COLO829 (cell line): ENCODE data around the gene LRP5.

Experiments used
- DNase-seq: peaks from one replicate; pipeline ENCODE4 v3.0.0; 2012; ENCODE audit warnings: low spot score

Gene LRP5

GRCh38 chr11:68312117-68312779 lies at the start of gene LRP5:
Gene LRP5, plus strand, starts transcription at chr11:68312591. Its CDS starts 124 bp downstream, at chr11:68312715.
- DNase-seq = no peak

GRCh38 chr11:68263444-68264035 lies 48.9 kb upstream of the LRP5 start:
- no peak for DNase-seq

GRCh38 chr11:68264244-68264643 lies 48.1 kb upstream of the LRP5 start:
- no peak for DNase-seq

- DNase-seq = no peak
Observed at GRCh38 chr11:68264741-68265540, 47.5 kb upstream of the LRP5 start.

GRCh38 chr11:68266121-68266891 lies 46.1 kb upstream of the LRP5 start:
- peak; percentile 90 for DNase-seq

DNA sequence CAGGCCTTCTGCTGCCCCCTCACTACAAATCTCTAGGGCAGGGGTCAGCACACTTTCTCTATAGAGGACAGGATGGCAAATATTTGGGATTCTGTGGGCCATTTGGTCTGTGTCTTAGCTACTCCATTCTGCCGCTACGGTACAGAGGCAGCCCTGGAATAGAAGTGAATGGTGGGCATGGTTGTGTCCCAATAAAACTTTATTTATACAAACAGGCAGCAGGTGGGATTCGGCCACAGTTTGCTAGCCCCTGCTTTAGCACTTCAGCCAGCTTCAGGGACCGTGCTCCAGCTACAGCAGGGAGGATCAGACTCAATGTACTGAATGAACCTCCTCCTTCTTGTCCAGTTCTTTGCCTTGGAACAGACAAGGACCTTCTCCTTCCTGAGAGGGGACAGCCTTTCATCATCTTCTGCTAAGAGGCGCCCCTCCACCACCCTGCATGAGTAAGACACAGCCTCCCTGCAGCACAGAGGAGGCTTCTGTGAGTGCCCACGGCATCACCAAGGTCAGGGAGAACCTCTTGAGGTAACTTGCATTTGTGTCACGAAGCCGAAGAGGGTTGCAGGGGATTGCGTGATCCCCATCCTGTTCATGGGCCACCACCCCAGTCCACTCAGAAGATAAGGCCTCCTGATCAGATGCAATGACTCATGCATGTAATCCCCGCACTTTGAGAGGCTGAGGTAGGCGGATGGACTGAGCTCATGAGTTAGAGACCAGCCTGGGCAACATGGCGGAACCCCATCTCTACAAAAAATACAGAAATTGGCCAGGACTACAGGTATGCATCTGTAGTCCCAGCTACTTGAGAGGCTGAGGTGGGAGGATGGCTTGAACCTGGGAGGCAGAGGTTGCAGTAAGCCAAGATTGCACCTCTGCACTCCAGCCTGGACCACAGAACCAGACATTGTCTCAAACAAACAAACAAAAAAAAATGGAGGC lies 45.2 kb upstream of the LRP5 start:
- no peak for DNase-seq

GRCh38 chr11:68267881-68268240 lies 44.5 kb upstream of the LRP5 start:
- no peak for DNase-seq

DNA sequence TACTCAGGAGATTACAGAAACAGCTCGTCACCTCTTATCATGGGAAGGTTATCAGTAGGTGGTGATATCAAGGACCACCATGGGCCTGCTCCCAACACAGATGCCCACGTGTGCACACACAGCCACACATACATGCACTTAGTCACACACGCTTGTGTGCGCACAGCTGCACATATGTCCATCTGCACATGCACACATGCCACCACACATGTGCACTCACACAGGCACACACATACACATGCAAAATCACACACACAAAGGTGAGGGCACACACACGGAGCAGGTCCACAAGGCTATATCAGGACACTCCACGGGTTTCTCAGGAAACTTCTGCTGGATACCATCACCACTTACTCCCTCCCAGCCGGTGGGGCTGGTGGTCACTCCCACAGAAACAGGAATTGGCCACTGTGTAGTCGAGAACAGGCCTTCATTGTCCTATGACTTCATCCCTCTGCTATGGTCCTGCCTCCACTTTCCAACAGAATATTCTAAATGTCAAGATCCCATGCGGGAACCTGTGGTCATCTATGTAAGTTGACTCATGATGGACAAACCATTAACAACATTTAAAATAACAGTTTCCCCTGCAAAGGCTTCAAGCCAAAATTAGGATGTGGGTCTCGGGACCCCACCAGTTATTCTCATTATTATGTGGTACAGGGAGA lies 42.8 kb upstream of the LRP5 start:
- DNase-seq = peak; percentile 88

- no peak for DNase-seq
Observed at GRCh38 chr11:68270196-68271022, 42.0 kb upstream of the LRP5 start.

DNA sequence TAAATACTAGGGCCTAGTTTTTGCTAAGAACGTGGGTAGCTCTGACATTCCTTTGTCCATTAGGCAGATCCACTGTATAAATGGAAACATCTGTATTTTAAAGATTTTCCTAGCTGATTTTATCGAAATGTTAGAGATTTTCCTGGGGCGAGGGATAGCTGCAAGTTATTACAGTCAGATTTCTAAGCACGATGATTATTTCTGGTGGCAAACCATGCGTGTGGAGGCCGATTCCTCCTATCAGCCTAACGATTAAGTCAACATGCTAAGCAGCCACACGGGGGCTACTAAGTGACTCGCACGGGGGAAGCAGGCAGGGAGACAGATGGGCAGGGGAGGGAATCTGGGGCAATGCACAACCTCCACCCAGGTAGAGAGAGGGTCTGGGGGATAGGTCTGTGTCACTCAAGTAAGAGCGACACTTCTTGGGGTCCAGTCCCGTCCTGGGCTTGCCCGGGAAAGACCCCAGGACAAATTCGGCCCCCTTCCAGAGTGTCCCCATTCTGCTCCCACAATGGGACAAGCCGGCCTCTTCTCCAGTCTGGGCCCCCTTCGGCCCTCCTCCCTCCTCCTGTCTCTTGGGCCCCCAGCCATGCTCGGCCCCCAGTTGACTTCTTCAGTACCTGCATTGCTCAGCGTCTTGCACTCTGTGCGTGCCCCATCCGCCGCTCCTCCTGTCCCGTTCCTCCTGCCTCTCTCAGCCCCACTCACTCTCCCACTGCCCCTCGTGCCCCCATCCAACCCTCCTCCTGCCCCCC lies 41.2 kb upstream of the LRP5 start:
- peak; percentile 79 for DNase-seq

DNA sequence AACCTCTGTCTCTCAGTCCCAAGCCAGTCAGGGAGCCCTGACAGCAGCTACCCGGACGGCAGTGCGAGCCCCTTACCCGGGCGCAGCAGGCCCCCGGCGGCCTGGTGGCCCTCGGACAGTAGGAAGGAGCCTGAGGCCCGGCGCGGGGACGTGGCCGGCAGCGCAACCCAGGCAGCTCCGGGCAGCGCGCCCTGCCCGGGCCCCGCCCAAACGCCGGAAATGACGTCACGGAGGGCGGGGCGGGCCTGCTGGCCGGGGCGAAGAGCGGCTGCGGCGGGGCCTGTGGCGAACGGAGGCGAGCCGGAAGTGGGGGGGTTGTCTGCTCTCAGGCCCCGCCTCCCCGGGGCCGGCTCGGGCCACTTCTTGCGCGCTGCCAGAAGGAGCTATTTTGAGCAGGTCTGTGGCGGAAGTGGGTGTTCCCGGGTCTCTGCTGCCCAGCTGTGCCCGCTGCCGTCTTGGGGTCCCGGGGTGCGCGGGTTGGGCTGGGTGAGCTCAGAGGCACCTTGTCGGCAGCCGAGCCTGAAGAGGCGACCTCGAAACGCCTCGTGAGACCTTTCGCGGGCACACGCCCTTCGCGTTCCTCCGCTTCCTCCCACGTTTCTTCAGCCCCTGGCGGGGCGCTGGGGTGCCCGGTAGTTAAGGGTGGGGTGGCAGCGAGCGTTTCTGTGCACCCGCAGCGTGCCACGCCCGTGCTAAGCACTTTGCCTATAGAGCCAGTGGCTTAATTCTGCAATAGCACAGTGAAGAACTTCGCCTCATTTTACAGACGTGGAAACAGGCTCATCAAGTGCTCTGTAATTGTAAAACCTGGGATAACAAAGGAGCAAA lies 40.4 kb upstream of the LRP5 start, which contains the start of gene C11orf24:
TSS of gene C11orf24 (minus strand) at position 193 of the 828 bp plus-strand sequence. CDS start 8,206 bp downstream, outside the sequence.
- peak; percentile 96 for DNase-seq

- no peak for DNase-seq
Observed at GRCh38 chr11:68273026-68273738, 39.2 kb upstream of the LRP5 start.

DNA sequence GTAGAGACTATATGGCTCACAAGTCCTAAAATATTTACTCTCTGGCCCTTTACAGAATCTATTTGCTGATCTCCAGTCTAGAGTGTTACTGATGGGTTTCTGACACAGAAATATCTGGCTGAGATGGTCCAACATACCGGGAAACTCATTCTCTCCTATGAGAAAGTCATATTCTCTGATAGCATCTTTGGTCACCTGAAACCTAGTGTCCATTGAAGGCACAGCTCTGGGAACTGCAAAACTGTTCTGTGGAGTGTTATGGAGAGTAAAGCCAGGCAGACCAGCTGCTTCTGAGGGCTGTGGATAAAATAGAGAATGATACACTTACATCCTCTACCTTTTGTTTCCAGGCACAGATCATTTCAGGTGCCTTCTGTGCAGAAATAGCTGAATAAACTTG lies 38.1 kb upstream of the LRP5 start:
- DNase-seq = no peak

DNA sequence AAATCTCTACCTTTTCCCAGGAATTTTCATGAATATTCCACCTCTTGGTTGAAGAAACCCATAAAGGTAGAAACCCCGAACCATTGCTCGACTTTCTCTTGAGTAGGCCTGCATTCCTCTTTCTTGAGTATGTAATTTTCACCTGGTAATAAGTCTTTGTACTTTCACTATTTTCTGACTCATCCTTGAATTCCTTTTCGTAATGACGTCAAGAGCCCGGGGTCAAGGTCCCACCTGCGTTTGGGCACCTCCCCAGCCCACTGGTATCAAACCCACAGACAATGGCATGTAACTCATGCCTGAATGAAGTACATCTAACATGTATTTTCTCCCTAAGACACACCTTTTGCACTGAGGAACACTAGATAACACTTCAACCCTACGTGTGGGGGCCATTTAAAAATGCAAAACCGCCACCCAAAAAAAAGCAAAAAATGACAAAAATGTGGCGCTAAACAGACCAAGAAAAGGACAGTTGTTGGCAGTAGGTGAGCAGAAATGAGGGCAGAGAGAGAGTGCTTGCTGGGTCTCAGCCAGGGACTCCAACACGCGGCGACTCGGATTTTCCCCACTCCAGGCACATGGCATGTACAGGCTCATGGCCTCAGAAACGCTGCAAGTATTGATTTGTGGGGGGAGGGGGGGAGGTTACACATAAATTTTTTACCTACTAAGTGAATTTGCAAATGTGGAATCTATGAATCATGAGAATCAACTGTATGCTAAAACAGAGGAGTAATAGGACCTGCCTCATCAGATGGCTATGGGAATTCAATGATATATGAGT lies 36.5 kb upstream of the LRP5 start:
- DNase-seq = no peak

GRCh38 chr11:68276861-68277260 lies 35.5 kb upstream of the LRP5 start:
- no peak for DNase-seq

DNA sequence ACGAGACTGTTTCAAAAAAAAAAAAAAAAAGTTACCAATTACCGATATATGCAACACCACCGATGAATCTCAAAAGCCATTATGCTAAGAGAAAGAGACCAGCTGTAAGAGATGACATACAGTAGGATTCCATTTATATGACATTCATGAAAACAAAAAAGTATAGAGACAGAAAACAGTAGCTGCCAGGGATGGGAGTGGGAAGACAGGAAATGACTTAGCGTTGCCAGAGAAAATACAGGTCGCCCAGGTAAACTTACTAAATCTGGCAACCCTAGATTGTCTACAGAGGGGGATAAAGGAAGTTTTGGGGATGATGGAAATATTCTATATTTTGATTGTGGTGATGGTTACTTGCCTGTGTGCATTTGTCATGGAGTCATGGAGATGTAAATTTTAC lies 32.7 kb upstream of the LRP5 start:
- no peak for DNase-seq
